ENCODE results near the gene SEMA6A.

Gene SEMA6A

GRCh38 chr5:116395631-116396203 is 178.9 kb downstream of the SEMA6A start:
- DNase-seq: no peak

GRCh38 chr5:116395226-116395625 is 179.4 kb downstream of the SEMA6A start:
- no peak for DNase-seq

- no peak for DNase-seq
Measured at GRCh38 chr5:116394186-116394867, 180.3 kb downstream of the SEMA6A start.
